Neural cell (in vitro differentiated cells): Measurements from ENCODE around the gene GRHL3. TPM values are rescaled to one million over a fixed set of nuclear protein-coding genes. Genes with fewer than 3 reads are reported as not detected.

Source experiments
- H2AFZ ChIP-seq: fragments of 200-600, 300-800 bp; sonication (generic), shearing (Covaris generic); 2 replicates; pipeline ENCODE4 v1.6.0; 2014; ENCODE audit warnings: low read depth, mild to moderate bottlenecking, antibody characterized with exemption, low read length, moderate library complexity
- H3F3A ChIP-seq: fragments of 200-600 bp; shearing (Covaris generic); 2 replicates; pipeline ENCODE4 v1.6.1; 2016; ENCODE audit warnings: mild to moderate bottlenecking, moderate library complexity, mixed read lengths, antibody characterized with exemption, low read length; ENCODE audit not compliant: insufficient read depth, poor library complexity, severe bottlenecking
- H3K27ac ChIP-seq: fragments of 200-600, 300-800 bp; sonication (generic), shearing (Covaris generic); 2 replicates; pipeline ENCODE4 v1.5.1; 2014; ENCODE audit warnings: mild to moderate bottlenecking, low read length, moderate library complexity
- H3K27me3 ChIP-seq: fragments of 300-800, 200-600 bp; sonication (generic), shearing (Covaris generic); 2 replicates; pipeline ENCODE4 v1.6.0; 2014; ENCODE audit warnings: mild to moderate bottlenecking, low read depth, low read length, moderate library complexity; ENCODE audit not compliant: insufficient read depth
- H3K36me3 ChIP-seq: fragments of 300-800, 200-600 bp; sonication (generic), shearing (Covaris generic); 2 replicates; pipeline ENCODE4 v1.5.1; 2014; ENCODE audit warnings: mild to moderate bottlenecking, antibody characterized with exemption, low read length, moderate library complexity; ENCODE audit not compliant: insufficient read depth
- H3K4me2 ChIP-seq: fragments of 300-800, 200-600 bp; sonication (generic), shearing (Covaris generic); 2 replicates; pipeline ENCODE4 v1.6.0; 2014; ENCODE audit warnings: mild to moderate bottlenecking, low read length
- H3K4me3 ChIP-seq: fragments of 300-800, 200-600 bp; sonication (generic), shearing (Covaris generic); 2 replicates; pipeline ENCODE4 v1.5.1; 2014; ENCODE audit warnings: mild to moderate bottlenecking, low read length, moderate library complexity
- H3K79me2 ChIP-seq: fragments of 200-600 bp; shearing (Covaris generic); replicated peaks from 2 replicates; pipeline ENCODE4 v1.6.0; 2014; ENCODE audit warnings: mild to moderate bottlenecking, low read length, moderate library complexity; ENCODE audit not compliant: insufficient read depth
- H3K9ac ChIP-seq: fragments of 300-800, 200-600 bp; sonication (generic), shearing (Covaris generic); 2 replicates; pipeline ENCODE4 v1.6.1; 2016; ENCODE audit warnings: mild to moderate bottlenecking, low read length, mixed read lengths
- H3K9me2 ChIP-seq: fragments of 200-600 bp; shearing (Covaris generic); 2 replicates; pipeline ENCODE4 v1.6.1; 2016; ENCODE audit warnings: mild to moderate bottlenecking, low read length, mixed read lengths; ENCODE audit not compliant: insufficient read depth
- H3K9me3 ChIP-seq: fragments of 200-600, 300-800 bp; sonication (generic), shearing (Covaris generic); 2 replicates; pipeline ENCODE4 v1.6.1; 2016; ENCODE audit warnings: mild to moderate bottlenecking, mixed run types, low read length, moderate library complexity, mixed read lengths
- H4K20me1 ChIP-seq: fragments of 200-600 bp; shearing (Covaris generic); 2 replicates; pipeline ENCODE4 v1.6.1; 2016; ENCODE audit warnings: mild to moderate bottlenecking, mixed run types; ENCODE audit not compliant: insufficient read depth
- CTCF ChIP-seq: fragments of 450-650 bp; IDR thresholded peaks from 2 replicates; pipeline ENCODE4 v1.5.1; 2014; ENCODE audit warnings: antibody characterized with exemption, mild to moderate bottlenecking, moderate library complexity; ENCODE audit not compliant: poor library complexity, severe bottlenecking
- EP300 ChIP-seq: fragments of 450-650 bp; conservative IDR thresholded peaks from 2 replicates; pipeline ENCODE4 v1.6.1; 2014; ENCODE audit warnings: antibody characterized with exemption, mild to moderate bottlenecking, moderate library complexity; ENCODE audit not compliant: poor library complexity, severe bottlenecking
- EZH2 ChIP-seq: fragments of 200-600, 300-800 bp; shearing (Covaris generic), sonication (generic); IDR thresholded peaks from 2 replicates; pipeline ENCODE4 v1.6.1; 2014; ENCODE audit warnings: antibody characterized with exemption, low read length, borderline replicate concordance, mild to moderate bottlenecking; ENCODE audit not compliant: insufficient read depth, poor library complexity, severe bottlenecking
- MXI1 ChIP-seq: fragments of 450-650 bp; conservative IDR thresholded peaks from 2 replicates; pipeline ENCODE4 v1.6.1; 2014; ENCODE audit warnings: antibody characterized with exemption, mild to moderate bottlenecking; ENCODE audit not compliant: poor library complexity, severe bottlenecking
- POLR2AphosphoS5 ChIP-seq: IDR thresholded peaks from 2 replicates; pipeline ENCODE4 v1.6.1; 2012
- RAD21 ChIP-seq: fragments of 450-650 bp; conservative IDR thresholded peaks from 2 replicates; pipeline ENCODE4 v1.6.1; 2014; ENCODE audit warnings: antibody characterized with exemption, mild to moderate bottlenecking, moderate library complexity
- REST ChIP-seq: IDR thresholded peaks from 2 replicates; pipeline ENCODE4 v1.6.1; 2012; ENCODE audit warnings: borderline replicate concordance
- SMC3 ChIP-seq: fragments of 450-650 bp; conservative IDR thresholded peaks from 2 replicates; pipeline ENCODE4 v1.6.1; 2014; ENCODE audit warnings: antibody characterized with exemption, mild to moderate bottlenecking, moderate library complexity; ENCODE audit not compliant: poor library complexity
- TAF1 ChIP-seq: IDR thresholded peaks from 2 replicates; pipeline ENCODE4 v1.6.1; 2012; ENCODE audit warnings: low read depth
- polyA plus RNA-seq: library from polyadenylated mRNA; depleted of rRNA; stranded (reverse); fragments of >200 nt; gene quantifications from 2 replicates; pipeline ENCODE4 v1.2.3, GENCODE V29; 2014

GRHL3 gene
- polyA plus RNA-seq, 1 donor from 2014 or later: not detected

GRCh38 chr1:24292103-24292502 is 27.1 kb upstream of the GRHL3 start:
- Histone ChIP-seq H3K9me3 (no peaks in the 10 kb centered on the region), H3K4me2 (no peak overlapping the region), H3K27me3 (peaks cover 35% of the 10 kb centered on the region), H3K27ac (no peak overlapping the region), H4K20me1 (no peaks in the 10 kb centered on the region), H3K36me3 (no peaks in the 10 kb centered on the region), H3K79me2 (no peaks in the 10 kb centered on the region), H3F3A (no peaks in the 10 kb centered on the region), H2AFZ (no peak overlapping the region), H3K9ac (no peak overlapping the region), H3K4me3 (no peak overlapping the region), H3K9me2 (no peaks in the 10 kb centered on the region)
- no peak for TF ChIP-seq EZH2
- no peak for TF ChIP-seq RAD21
- TF ChIP-seq SMC3: no peak
- no peak for TF ChIP-seq POLR2AphosphoS5
- TF ChIP-seq CTCF: no peak
- no peak for TF ChIP-seq EP300
- no peak for TF ChIP-seq TAF1
- no peak for TF ChIP-seq MXI1
- no peak for TF ChIP-seq REST

GRCh38 chr1:24292887-24293286 is 26.3 kb upstream of the GRHL3 start:
- Histone ChIP-seq H3K4me3 (no peak overlapping the region), H3F3A (no peaks in the 10 kb centered on the region), H3K9me2 (no peaks in the 10 kb centered on the region), H3K27ac (no peak overlapping the region), H3K9ac (no peak overlapping the region), H3K27me3 (peaks cover 35% of the 10 kb centered on the region), H4K20me1 (no peaks in the 10 kb centered on the region), H3K4me2 (no peak overlapping the region), H3K9me3 (no peaks in the 10 kb centered on the region), H3K79me2 (no peaks in the 10 kb centered on the region), H3K36me3 (no peaks in the 10 kb centered on the region), H2AFZ (no peak overlapping the region)
- TF ChIP-seq REST: no peak
- TF ChIP-seq MXI1: no peak
- no peak for TF ChIP-seq RAD21
- TF ChIP-seq TAF1: no peak
- TF ChIP-seq SMC3: no peak
- no peak for TF ChIP-seq EP300
- TF ChIP-seq POLR2AphosphoS5: no peak
- TF ChIP-seq EZH2: no peak
- TF ChIP-seq CTCF: no peak
